ENCODE measurements around the gene PSORS1C1. TPM values are rescaled to one million over a fixed set of nuclear protein-coding genes. Genes with fewer than 3 reads are reported as not detected.
"Not testable (repeated sequence)": the region's sequence is repeated elsewhere in the genome, so short reads cannot be mapped to it uniquely, and the experiment has no call there.

Gene PSORS1C1, protein sequence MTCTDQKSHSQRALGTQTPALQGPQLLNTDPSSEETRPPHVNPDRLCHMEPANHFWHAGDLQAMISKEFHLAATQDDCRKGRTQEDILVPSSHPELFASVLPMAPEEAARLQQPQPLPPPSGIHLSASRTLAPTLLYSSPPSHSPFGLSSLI
- total RNA-seq, result 0.45 TPM
- long read RNA-seq, result 0 reads

- DNase-seq (ENCODE audit: low spot score), result no peak
Measured at GRCh38 chr6:31114541-31114878, at the start of gene PSORS1C1. Gene PSORS1C1 (plus strand): TSS chr6:31114800. CDS start chr6:31129633, 14,833 bp downstream.

GRCh38 chr6:31065556-31065955 is 49.0 kb upstream of the PSORS1C1 start:
- no peak for DNase-seq (ENCODE audit: low spot score)

- DNase-seq (ENCODE audit: low spot score), result not testable (repeated sequence)
Measured at GRCh38 chr6:31067028-31067427, 47.6 kb upstream of the PSORS1C1 start.

- DNase-seq (ENCODE audit: low spot score), result not testable (repeated sequence)
Measured at GRCh38 chr6:31067891-31068668, 46.5 kb upstream of the PSORS1C1 start.

DNA sequence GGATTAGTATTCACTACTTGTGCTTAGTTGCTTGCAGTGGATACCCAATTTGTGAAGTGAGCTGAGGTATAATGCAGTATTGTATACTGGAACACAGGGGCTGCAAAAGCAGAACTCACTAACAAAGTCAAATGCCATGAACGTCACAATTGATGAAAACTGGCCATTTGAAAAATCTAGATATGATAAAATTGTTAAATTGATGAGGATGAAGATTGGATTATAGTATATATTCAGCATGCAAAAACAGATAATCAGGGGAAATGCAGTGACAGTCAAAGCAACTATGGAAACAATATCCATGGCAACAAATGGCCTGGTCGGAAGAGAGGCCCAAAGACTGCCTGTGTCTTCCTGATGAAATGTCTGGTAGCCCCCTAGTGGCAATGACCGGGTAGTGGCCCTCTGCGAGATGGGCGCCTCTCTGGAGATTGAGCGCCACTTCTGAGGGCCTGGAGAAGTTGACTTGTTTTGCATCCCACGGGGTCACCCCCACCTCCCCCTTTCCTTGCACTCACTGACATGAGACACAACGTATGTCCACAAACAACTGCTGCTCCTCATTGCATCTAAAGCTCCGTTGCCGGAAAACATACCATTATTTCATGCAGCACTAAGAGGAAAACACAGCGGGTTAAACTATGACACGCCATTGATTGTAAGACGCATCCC is 45.8 kb upstream of the PSORS1C1 start:
- no peak for DNase-seq (ENCODE audit: low spot score)

DNA sequence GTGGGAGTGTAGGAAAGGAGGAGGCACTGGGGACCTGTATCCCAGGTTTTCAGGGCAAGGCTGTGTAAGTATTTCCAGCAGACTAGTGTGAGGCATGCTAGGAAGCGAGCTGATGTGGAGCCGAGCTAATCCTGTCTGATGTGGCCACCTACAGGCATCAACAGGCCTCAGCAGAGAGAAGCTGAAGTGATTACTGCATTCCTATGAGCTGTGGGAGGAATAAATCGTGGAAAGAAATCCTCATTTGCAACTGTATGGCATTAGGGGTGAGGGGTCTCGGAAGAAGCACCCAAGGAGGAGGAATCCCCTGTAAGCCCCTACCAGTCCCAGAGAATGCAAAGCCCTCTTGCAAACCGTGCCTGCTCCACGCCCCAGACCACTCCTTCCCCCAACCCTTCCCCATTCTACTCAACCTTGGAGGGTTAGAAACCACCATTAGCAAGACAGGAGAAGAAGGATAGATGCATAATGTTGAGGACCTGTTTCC is 43.8 kb upstream of the PSORS1C1 start:
- no peak for DNase-seq (ENCODE audit: low spot score)

GRCh38 chr6:31074401-31074800 is 40.2 kb upstream of the PSORS1C1 start:
- DNase-seq (ENCODE audit: low spot score), result no peak

GRCh38 chr6:31075528-31075927 is 39.1 kb upstream of the PSORS1C1 start:
- DNase-seq (ENCODE audit: low spot score), result no peak

GRCh38 chr6:31076611-31077010 is 38.0 kb upstream of the PSORS1C1 start:
- no peak for DNase-seq (ENCODE audit: low spot score)

DNA sequence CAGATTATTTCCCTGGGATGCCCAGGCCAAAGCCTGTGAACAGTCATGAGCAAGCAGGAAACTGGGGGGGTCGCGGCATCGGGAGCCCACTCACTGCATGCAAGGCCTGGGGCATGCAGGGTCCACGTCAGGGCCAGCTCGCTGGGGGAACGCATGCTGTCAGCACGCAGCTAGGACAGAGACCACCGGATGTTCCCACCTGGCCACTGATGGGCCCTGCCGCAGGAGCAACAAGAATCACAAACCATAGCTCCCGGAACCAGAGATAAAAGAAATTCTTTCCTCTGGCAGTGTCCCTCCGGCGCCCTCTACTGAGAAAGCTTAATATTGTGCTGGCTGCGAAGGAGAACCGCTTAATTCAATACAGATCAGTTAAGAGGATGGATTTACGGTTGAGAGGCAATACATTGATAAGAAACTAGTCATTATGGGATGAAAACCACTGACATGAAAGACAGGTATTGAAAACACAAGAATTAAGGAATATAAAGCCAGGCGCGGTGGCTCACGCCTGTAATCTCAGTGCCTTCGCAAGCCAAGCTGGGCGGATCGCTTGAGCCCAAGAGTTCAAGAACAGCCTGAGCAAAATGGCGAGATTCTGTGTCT is 34.8 kb upstream of the PSORS1C1 start:
- no peak for DNase-seq (ENCODE audit: low spot score)

DNA sequence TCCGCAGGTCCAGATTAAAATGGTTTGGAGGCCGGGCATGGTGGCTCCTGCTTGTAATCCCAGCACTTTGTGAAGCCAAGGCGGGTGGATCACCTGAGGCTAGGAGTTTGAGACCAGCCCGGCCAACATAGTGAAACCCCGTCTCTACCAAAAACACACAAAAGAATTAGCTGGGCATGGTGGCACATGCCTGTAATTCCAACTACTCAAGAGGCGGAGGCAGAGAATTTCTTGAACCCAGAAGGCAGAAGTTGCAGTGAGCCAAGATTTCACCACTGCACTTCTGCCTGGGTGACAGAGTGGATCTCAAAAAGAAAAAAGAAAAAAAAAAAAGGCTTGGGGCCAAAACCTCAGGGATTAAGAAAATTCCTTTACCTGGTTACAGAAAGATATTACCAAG is 32.7 kb upstream of the PSORS1C1 start:
- no peak for DNase-seq (ENCODE audit: low spot score)

DNA sequence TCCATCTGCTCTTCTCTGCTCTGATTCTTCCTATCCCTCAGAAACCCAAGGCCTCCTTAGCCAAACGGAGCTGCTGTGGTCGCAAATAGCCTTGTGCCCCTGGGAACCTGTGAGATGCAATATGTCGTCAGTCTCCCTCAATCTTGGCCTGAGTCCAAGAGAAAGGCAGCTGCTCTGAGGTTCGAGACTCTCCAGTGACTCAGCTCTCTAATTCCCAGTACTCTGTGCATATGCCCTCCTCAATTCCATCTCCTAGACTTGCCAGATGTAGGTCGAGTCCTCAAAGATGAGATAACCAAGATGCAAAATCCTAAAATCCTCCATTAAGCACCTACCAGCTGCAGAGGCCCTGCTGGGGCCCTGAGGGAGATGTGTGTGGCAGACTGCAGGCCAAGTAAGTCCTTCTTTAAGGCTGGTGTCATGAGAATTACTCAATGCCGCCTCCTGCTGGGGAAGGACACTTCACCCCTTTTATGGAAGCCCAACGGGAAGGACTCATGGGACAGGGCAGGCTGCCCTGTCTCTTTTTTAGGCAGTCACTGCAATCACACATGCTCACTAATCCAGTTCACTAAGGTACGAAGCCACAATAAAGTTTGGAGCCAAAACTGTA is 30.8 kb upstream of the PSORS1C1 start:
- no peak for DNase-seq (ENCODE audit: low spot score)

DNA sequence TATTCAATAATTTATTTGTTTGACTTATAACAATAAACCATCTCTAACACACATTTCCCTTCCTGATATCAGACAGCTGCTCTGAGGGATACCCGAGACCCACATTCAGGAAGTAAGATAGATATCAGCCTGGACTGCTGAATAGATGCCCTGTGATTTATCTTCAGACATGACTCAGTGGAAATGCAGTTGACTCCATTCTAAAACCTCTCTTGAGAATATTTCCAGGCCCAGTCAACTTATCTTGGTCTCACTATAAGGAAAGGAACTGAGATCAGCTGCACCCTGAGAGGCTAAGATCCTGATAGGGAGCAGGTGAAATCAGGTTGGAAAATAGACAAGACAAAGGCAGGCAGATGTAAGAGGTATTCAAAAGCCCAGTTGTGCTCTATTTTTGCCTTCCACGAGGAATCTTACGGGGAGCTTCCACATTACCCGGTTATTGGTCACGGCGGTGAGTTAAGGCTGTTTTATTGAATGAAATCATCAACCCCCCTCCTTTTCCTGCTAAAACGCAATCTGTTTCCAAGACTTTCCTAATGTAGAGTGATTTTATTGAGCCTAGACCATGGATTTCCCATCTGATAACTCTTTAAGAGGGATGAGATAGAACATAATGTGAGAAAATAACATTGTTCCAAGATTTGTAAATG is 27.7 kb upstream of the PSORS1C1 start:
- no peak for DNase-seq (ENCODE audit: low spot score)

- DNase-seq (ENCODE audit: low spot score), result no peak
Measured at GRCh38 chr6:31087494-31088089, 27.0 kb upstream of the PSORS1C1 start.

GRCh38 chr6:31090275-31090972 is 24.2 kb upstream of the PSORS1C1 start:
- no peak for DNase-seq (ENCODE audit: low spot score)

- no peak for DNase-seq (ENCODE audit: low spot score)
Measured at GRCh38 chr6:31090973-31091364, 23.6 kb upstream of the PSORS1C1 start.

DNA sequence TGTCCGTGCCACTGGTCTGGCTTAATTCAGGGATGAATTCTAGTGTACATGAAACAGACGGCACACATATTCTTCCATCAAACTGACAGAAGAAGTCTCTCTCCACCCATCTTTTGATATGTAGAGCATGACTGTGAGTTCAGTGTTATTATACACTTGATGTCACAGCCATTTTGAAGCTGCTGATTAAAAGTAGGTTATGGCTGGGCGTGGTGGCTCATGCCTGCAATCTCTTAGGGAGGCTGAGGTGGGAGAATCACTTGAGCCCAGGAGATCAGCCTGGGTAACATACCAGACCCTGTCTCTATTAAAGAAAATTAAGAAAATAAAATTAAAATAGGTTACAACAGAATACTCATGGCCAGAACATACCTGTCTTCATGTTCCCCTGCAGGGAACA is 22.9 kb upstream of the PSORS1C1 start:
- no peak for DNase-seq (ENCODE audit: low spot score)

DNA sequence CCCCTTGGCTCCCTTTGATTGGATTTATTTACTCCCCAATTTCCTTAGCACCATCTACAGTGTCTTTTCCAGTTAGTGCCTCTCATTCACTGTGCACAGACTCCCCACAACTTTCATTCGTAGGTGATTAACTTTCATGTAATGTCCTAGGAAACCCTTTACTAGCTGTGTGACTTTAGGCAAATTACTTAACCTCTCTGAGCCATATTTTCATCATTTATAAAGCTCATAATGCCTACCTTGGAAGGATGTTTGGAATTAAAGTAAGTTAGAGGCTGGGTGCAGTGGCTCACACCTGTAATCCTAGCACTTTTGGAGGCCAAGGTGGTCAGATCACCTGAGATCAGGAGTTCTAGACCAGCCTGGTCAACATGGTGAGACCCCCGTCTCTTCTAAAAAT is 22.4 kb upstream of the PSORS1C1 start:
- DNase-seq (ENCODE audit: low spot score), result no peak

DNA sequence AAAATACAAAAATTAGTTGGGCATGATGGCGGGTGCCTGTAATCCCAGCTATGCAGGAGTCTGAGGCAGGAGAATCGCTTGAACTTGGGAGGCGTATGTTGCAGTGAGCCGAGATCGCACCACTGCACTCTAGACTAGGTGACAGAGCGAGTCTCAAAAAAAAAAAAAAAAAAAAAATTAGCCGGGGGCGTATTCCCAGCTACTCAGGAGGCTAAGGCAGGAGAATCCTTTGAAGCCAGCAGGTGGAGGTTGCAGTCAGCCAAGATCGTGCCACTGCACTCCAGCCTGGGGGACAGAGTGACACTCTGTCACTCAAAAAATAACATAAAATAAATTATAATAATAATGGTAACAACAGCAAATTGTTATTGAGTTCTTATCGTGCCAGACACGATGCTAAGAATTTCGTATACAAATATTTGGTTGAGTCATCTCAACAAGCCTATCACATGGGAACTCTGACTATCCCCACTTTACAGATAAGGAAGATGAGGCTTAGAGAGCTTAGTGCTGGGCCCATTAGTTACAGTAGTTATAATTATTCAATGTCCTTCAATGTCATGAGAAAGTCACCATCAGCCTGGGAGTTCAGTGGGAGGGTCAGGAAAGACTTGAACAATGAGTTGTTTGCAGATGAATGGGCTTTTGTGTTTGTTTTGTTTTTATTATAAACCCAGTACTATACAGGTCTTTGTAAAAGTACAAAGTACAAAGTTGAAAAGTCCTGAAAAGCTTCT is 21.7 kb upstream of the PSORS1C1 start:
- no peak for DNase-seq (ENCODE audit: low spot score)
